IMR-90 (cell line): ENCODE results near the gene AAGAB. TPM values are rescaled to one million over a fixed set of nuclear protein-coding genes. Genes with fewer than 3 reads are reported as not detected.

Experiments used
- ATAC-seq: fragments of 200-7000 bp; cut with Tn5 transposase; 2 replicates; pipeline ENCODE4 v1.9.1; 2020; ENCODE audit warnings: low read depth, mild to moderate bottlenecking, moderate library complexity
- BruUV-seq: library from RNA; stranded (reverse); fragments of 400-500 nt; replicated peaks from 2 replicates; lab custom pipeline; 2021; lab: Mats Ljungman, UMichigan
- CTCF ChIA-PET: fragments of 300-600 bp; formaldehyde crosslinking; extraction: SDS; loops from one replicate; lab custom pipeline; 2021; ENCODE audit warnings: antibody characterized with exemption; lab: Yijun Ruan, JAX
- POLR2A ChIA-PET: fragments of 300-600 bp; sonication (Branson Sonifier 250); formaldehyde crosslinking; loops from one replicate; lab custom pipeline; 2022; ENCODE audit warnings: antibody characterized with exemption; ENCODE audit not compliant: unreplicated experiment; lab: Charles Lee
- DNase-seq: peaks from one replicate; pipeline ENCODE4 v3.0.0; 2013
- H2AFZ ChIP-seq: replicated peaks from 2 replicates; pipeline ENCODE3; 2013; ENCODE audit warnings: low read length, mild to moderate bottlenecking; ENCODE audit not compliant: poor library complexity
- H2AK5ac ChIP-seq: 2 replicates; pipeline ENCODE4 v1.6.1; 2013; ENCODE audit warnings: low read depth, low read length, inconsistent platforms
- H2AK9ac ChIP-seq: replicated peaks from 2 replicates; pipeline ENCODE3; 2013; ENCODE audit warnings: mild to moderate bottlenecking, low read depth, low read length, moderate library complexity; ENCODE audit not compliant: poor library complexity
- H2BK120ac ChIP-seq: 2 replicates; pipeline ENCODE4 v1.6.1; 2013; ENCODE audit warnings: low read depth, low read length, inconsistent platforms
- H2BK15ac ChIP-seq: 3 replicates; pipeline ENCODE4 v1.6.1; 2013; ENCODE audit warnings: low read depth, low read length, inconsistent platforms
- H2BK20ac ChIP-seq: 2 replicates; pipeline ENCODE4 v1.6.1; 2013; ENCODE audit warnings: low read depth, mild to moderate bottlenecking, inconsistent platforms, low read length, moderate library complexity
- H2BK5ac ChIP-seq: 2 replicates; pipeline ENCODE4 v1.6.1; 2013; ENCODE audit warnings: mild to moderate bottlenecking, low read depth, low read length, inconsistent platforms; ENCODE audit not compliant: poor library complexity, severe bottlenecking
- H3K14ac ChIP-seq: replicated peaks from 2 replicates; pipeline ENCODE4 v1.6.1; 2013; ENCODE audit warnings: low read depth, low read length, inconsistent platforms
- H3K18ac ChIP-seq: 2 replicates; pipeline ENCODE4 v1.6.1; 2013; ENCODE audit warnings: low read depth, low read length, control low read depth
- H3K23ac ChIP-seq: 2 replicates; pipeline ENCODE4 v1.6.1; 2013; ENCODE audit warnings: low read depth, low read length, inconsistent platforms
- H3K27ac ChIP-seq: 2 replicates; pipeline ENCODE4 v1.5.1; 2013; ENCODE audit warnings: mild to moderate bottlenecking, control low read depth, low read length; ENCODE audit not compliant: insufficient read depth
- H3K27me3 ChIP-seq: 2 replicates; pipeline ENCODE4 v1.6.1; 2013; ENCODE audit warnings: low read length; ENCODE audit not compliant: control insufficient read depth, insufficient read depth
- H3K36me3 ChIP-seq: 2 replicates; pipeline ENCODE4 v1.6.1; 2013; ENCODE audit warnings: low read length, mixed read lengths; ENCODE audit not compliant: control insufficient read depth, insufficient read depth
- H3K4ac ChIP-seq: 2 replicates; pipeline ENCODE4 v1.6.1; 2013; ENCODE audit warnings: low read depth, low read length, inconsistent platforms
- H3K4me1 ChIP-seq: 2 replicates; pipeline ENCODE4 v1.6.1; 2013; ENCODE audit warnings: low read length, mixed read lengths; ENCODE audit not compliant: control insufficient read depth, insufficient read depth
- H3K4me2 ChIP-seq: 2 replicates; pipeline ENCODE4 v1.6.1; 2013; ENCODE audit warnings: low read depth, mild to moderate bottlenecking, control low read depth, low read length, moderate library complexity
- H3K4me3 ChIP-seq: 2 replicates; pipeline ENCODE4 v1.5.1; 2013; ENCODE audit warnings: low read depth, mild to moderate bottlenecking, control low read depth, low read length, moderate library complexity; ENCODE audit not compliant: insufficient read depth
- H3K56ac ChIP-seq: 2 replicates; pipeline ENCODE4 v1.6.1; 2013; ENCODE audit warnings: low read length, inconsistent platforms; ENCODE audit not compliant: insufficient read depth; ENCODE audit errors: extremely low read depth
- H3K79me1 ChIP-seq, 2 experiments: 2 replicates each; pipeline ENCODE4 v1.6.1; 2013; ENCODE audit warnings: low read length in 2 of 2, inconsistent platforms in 1 of 2, low read depth in 1 of 2
- H3K9ac ChIP-seq: 2 replicates; pipeline ENCODE4 v1.6.1; 2013; ENCODE audit warnings: low read depth, low read length, control low read depth
- H3K9me1 ChIP-seq: 2 replicates; pipeline ENCODE4 v1.6.1; 2013; ENCODE audit warnings: low read length, inconsistent platforms; ENCODE audit not compliant: insufficient read depth
- H3K9me3 ChIP-seq: 2 replicates; pipeline ENCODE4 v1.6.1; 2013; ENCODE audit warnings: low read length; ENCODE audit not compliant: control insufficient read depth, insufficient read depth
- H4K20me1 ChIP-seq: 2 replicates; pipeline ENCODE4 v1.6.1; 2013; ENCODE audit warnings: low read length, inconsistent platforms; ENCODE audit not compliant: insufficient read depth
- H4K5ac ChIP-seq: 2 replicates; pipeline ENCODE4 v1.6.1; 2013; ENCODE audit warnings: mild to moderate bottlenecking, low read depth, low read length, control low read depth
- H4K8ac ChIP-seq, 2 experiments: 2 replicates each; pipeline ENCODE4 v1.6.1; 2013; ENCODE audit warnings: low read depth in 2 of 2, low read length in 2 of 2, control low read depth in 1 of 2, inconsistent platforms in 1 of 2
- H4K91ac ChIP-seq: 2 replicates; pipeline ENCODE4 v1.6.1; 2013; ENCODE audit warnings: low read depth, low read length, inconsistent platforms; ENCODE audit not compliant: insufficient read depth
- BHLHE40 ChIP-seq: fragments of 150-350 bp; IDR thresholded peaks from 2 replicates; pipeline ENCODE4 v1.6.1; 2016; ENCODE audit warnings: mild to moderate bottlenecking, low read depth, low read length
- CEBPB ChIP-seq: IDR thresholded peaks from 2 replicates; pipeline ENCODE4 v1.6.1; 2012; ENCODE audit warnings: low read depth, low read length, improper control_type of control experiment
- CHD1 ChIP-seq: IDR thresholded peaks from 2 replicates; pipeline ENCODE4 v1.6.1; 2012; ENCODE audit warnings: low read depth, low read length, improper control_type of control experiment
- FOS ChIP-seq: fragments of 150-350 bp; IDR thresholded peaks from 2 replicates; pipeline ENCODE4 v1.6.1; 2016; ENCODE audit warnings: low read depth, low read length
- MAFK ChIP-seq: IDR thresholded peaks from 2 replicates; pipeline ENCODE4 v1.6.1; 2012; ENCODE audit warnings: low read depth, low read length, improper control_type of control experiment
- MAZ ChIP-seq: IDR thresholded peaks from 2 replicates; pipeline ENCODE4 v1.6.1; 2012; ENCODE audit warnings: low read depth, mild to moderate bottlenecking, low read length, improper control_type of control experiment, moderate library complexity, borderline replicate concordance
- MXI1 ChIP-seq: IDR thresholded peaks from 2 replicates; pipeline ENCODE4 v1.6.1; 2012; ENCODE audit warnings: low read depth, mild to moderate bottlenecking, low read length, moderate library complexity, borderline replicate concordance
- NFE2L2 ChIP-seq: fragments of 150-350 bp; IDR thresholded peaks from 2 replicates; pipeline ENCODE4 v1.6.1; 2016; ENCODE audit warnings: low read depth, mild to moderate bottlenecking, low read length
- POLR2A ChIP-seq: IDR thresholded peaks from 2 replicates; pipeline ENCODE4 v1.6.1; 2012; ENCODE audit warnings: mild to moderate bottlenecking, low read depth, low read length
- RAD21 ChIP-seq: IDR thresholded peaks from 2 replicates; pipeline ENCODE4 v1.6.1; 2012; ENCODE audit warnings: low read length, improper control_type of control experiment
- RCOR1 ChIP-seq: IDR thresholded peaks from 2 replicates; pipeline ENCODE4 v1.6.1; 2012; ENCODE audit warnings: mild to moderate bottlenecking, low read length, improper control_type of control experiment; ENCODE audit not compliant: insufficient replicate concordance
- RFX5 ChIP-seq: IDR thresholded peaks from 2 replicates; pipeline ENCODE4 v1.8.0; 2012; ENCODE audit warnings: low read depth, mild to moderate bottlenecking, low read length, moderate library complexity
- SMC3 ChIP-seq: fragments of 150-350 bp; IDR thresholded peaks from 2 replicates; pipeline ENCODE4 v1.6.1; 2016; ENCODE audit warnings: low read depth, mild to moderate bottlenecking, antibody characterized with exemption, low read length, moderate library complexity
- WGBS, 2 experiments: methylation state at CpG; one replicate each; pipeline versions ENCODE4 v1.1.5 to v1.1.7; 2013; ENCODE audit warnings: missing lambda C conversion rate in 2 of 2; ENCODE audit not compliant: insufficient read length in 1 of 2; ENCODE audit errors: extremely low coverage in 2 of 2; 5-methylcytosine and 5-hydroxymethylcytosine counted together
- dilution Hi-C: fragments of 300-500 bp; cut with HindIII; formaldehyde crosslinking; loops from one replicate; pipeline ENCODE4 v1.14.3; 2018; ENCODE audit warnings: low sequenced_read_pairs; ENCODE audit not compliant: unreplicated experiment
- in situ Hi-C: fragments of 300-500 bp; cut with MboI; formaldehyde crosslinking; loops from 3 replicates; pipeline ENCODE4 v1.14.3; 2019; ENCODE audit warnings: low sequenced_read_pairs, inconsistent platforms, mixed read lengths
- intact Hi-C: fragments of 100-400 bp; cut with micrococcal nuclease; formaldehyde crosslinking; loops from 2 replicates; pipeline ENCODE4 v1.10.0; 2022
- polyA plus RNA-seq, 3 experiments: library from polyadenylated mRNA; depleted of rRNA; stranded (reverse); fragments of >200 nt; gene quantifications; 2 replicates each; pipeline ENCODE4 v1.2.3, GENCODE V29; 2012; ENCODE audit warnings: low replicate concordance in 1 of 3
- total RNA-seq: library from RNA; depleted of rRNA; stranded (reverse); fragments of >200 nt; gene quantifications from 2 replicates; pipeline ENCODE4 v1.2.3, GENCODE V29; 2012
- TF ChIP-seq, protein P1 (sequence below): conservative IDR thresholded peaks from 2 replicates; pipeline ENCODE4 v1.5.1; 2012; ENCODE audit warnings: mild to moderate bottlenecking, low read depth, low read length, improper control_type of control experiment
- TF ChIP-seq, protein P2 (sequence below): fragments of 150-350 bp; IDR thresholded peaks from 2 replicates; pipeline ENCODE4 v1.6.1; 2017; ENCODE audit warnings: mild to moderate bottlenecking, antibody characterized with exemption, low read length, low read depth
- TF ChIP-seq, protein P3 (sequence below): fragments of 150-350 bp; IDR thresholded peaks from 2 replicates; pipeline ENCODE4 v1.6.1; 2016; ENCODE audit warnings: low read depth, mild to moderate bottlenecking, low read length, moderate library complexity, borderline replicate concordance

AAGAB gene
- total and polyA plus RNA-seq, 2 of the 4 experiments (the other 2 are of a cell fraction) = 26.1 to 69.7 TPM

DNA sequence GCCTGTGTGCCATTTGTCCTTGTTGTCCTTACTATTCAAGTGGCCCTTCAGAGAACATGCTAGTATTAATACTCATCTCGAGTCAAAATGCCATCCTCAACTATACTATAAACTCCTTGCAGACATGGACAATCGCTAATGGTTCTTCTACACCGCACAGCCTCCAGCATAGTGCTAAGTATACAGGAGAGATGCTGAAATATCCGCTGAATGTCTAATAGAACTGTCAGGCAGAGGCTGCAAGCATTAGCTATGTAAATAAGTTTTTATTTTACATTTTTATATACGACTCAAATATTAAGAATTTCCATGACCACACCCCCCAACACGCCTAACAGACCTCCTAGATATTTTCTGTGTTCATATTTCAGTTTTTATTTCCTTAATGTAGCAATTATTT is 39.4 kb downstream of the AAGAB start:
- no CpG with 5 or more reads among the region's 6 CpGs for WGBS, 2 experiments
- in situ Hi-C loops = no loop called here
- H2AK9ac ChIP-seq = peak overlapping the region; percentile 50

More for the DNA sequence above, 39.4 kb downstream of the AAGAB start:
- CTCF ChIA-PET = no interaction called here
- Histone ChIP-seq H3K79me1 (peaks cover 7 to 12% of the 10 kb centered on the region in 2 experiments; a peak in 3 of 4 replicates), H3K4me2 (no peak overlapping the region), H4K91ac (no peak overlapping the region), H2BK20ac (no peak overlapping the region), H3K36me3 (0 out of 2 replicates have a peak, but pooled peaks cover 1% of the 10 kb centered on the region), H3K14ac (no peak overlapping the region), H4K20me1 (no peaks in the 10 kb centered on the region), H3K18ac (no peak overlapping the region), H3K9ac (no peak overlapping the region), H3K4me3 (no peak overlapping the region), H4K8ac (no peak overlapping the region), H3K9me1 (no peaks in the 10 kb centered on the region), H3K23ac (no peak overlapping the region), H2AFZ (no peak overlapping the region), H2BK5ac (no peak overlapping the region), H3K4me1 (peaks cover 1% of the 10 kb centered on the region; the same call in 1 of the 2 replicates), H2BK120ac (no peak overlapping the region), H3K27ac (no peak overlapping the region), H3K4ac (no peak overlapping the region), H3K27me3 (no peaks in the 10 kb centered on the region), H3K9me3 (no peaks in the 10 kb centered on the region), H3K56ac (no peak overlapping the region), H2BK15ac (no peak overlapping the region), H4K5ac (no peak overlapping the region), H2AK5ac (no peak overlapping the region)
- dilution Hi-C loops (no loop called here), intact Hi-C loops (no loop called here)
- TF ChIP-seq MAFK (no peak), SMC3 (no peak), CHD1 (no peak), RAD21 (no peak), MAZ (no peak), CEBPB (no peak), RCOR1 (no peak), MXI1 (no peak), RFX5 (no peak), NFE2L2 (no peak), BHLHE40 (no peak), FOS (no peak), POLR2A (no peak)
- TF ChIP-seq, protein P1, sequence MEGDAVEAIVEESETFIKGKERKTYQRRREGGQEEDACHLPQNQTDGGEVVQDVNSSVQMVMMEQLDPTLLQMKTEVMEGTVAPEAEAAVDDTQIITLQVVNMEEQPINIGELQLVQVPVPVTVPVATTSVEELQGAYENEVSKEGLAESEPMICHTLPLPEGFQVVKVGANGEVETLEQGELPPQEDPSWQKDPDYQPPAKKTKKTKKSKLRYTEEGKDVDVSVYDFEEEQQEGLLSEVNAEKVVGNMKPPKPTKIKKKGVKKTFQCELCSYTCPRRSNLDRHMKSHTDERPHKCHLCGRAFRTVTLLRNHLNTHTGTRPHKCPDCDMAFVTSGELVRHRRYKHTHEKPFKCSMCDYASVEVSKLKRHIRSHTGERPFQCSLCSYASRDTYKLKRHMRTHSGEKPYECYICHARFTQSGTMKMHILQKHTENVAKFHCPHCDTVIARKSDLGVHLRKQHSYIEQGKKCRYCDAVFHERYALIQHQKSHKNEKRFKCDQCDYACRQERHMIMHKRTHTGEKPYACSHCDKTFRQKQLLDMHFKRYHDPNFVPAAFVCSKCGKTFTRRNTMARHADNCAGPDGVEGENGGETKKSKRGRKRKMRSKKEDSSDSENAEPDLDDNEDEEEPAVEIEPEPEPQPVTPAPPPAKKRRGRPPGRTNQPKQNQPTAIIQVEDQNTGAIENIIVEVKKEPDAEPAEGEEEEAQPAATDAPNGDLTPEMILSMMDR = no peak
- TF ChIP-seq, protein P2, sequence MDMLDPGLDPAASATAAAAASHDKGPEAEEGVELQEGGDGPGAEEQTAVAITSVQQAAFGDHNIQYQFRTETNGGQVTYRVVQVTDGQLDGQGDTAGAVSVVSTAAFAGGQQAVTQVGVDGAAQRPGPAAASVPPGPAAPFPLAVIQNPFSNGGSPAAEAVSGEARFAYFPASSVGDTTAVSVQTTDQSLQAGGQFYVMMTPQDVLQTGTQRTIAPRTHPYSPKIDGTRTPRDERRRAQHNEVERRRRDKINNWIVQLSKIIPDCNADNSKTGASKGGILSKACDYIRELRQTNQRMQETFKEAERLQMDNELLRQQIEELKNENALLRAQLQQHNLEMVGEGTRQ = no peak
- TF ChIP-seq, protein P3, sequence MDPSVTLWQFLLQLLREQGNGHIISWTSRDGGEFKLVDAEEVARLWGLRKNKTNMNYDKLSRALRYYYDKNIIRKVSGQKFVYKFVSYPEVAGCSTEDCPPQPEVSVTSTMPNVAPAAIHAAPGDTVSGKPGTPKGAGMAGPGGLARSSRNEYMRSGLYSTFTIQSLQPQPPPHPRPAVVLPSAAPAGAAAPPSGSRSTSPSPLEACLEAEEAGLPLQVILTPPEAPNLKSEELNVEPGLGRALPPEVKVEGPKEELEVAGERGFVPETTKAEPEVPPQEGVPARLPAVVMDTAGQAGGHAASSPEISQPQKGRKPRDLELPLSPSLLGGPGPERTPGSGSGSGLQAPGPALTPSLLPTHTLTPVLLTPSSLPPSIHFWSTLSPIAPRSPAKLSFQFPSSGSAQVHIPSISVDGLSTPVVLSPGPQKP = no peak
- ATAC-seq (no peak), DNase-seq (no peak)
- POLR2A ChIA-PET = no interaction called here
- no TSS peak for BruUV-seq
